Stimulated activated CD4-positive, alpha-beta T cell treated with anti-CD3 and anti-CD28 coated beads, Interleukin-1b, Interleukin-23, amount 100 ng/mL, for 4 hours (primary cell): ENCODE data around the gene VPS37B.

Experiments used
- DNase-seq, 2 donors: peaks; one replicate each; pipeline ENCODE4 v3.0.0-alpha.2; 2020; ENCODE audit warnings: low read depth in 2 of 2

Gene VPS37B

DNA sequence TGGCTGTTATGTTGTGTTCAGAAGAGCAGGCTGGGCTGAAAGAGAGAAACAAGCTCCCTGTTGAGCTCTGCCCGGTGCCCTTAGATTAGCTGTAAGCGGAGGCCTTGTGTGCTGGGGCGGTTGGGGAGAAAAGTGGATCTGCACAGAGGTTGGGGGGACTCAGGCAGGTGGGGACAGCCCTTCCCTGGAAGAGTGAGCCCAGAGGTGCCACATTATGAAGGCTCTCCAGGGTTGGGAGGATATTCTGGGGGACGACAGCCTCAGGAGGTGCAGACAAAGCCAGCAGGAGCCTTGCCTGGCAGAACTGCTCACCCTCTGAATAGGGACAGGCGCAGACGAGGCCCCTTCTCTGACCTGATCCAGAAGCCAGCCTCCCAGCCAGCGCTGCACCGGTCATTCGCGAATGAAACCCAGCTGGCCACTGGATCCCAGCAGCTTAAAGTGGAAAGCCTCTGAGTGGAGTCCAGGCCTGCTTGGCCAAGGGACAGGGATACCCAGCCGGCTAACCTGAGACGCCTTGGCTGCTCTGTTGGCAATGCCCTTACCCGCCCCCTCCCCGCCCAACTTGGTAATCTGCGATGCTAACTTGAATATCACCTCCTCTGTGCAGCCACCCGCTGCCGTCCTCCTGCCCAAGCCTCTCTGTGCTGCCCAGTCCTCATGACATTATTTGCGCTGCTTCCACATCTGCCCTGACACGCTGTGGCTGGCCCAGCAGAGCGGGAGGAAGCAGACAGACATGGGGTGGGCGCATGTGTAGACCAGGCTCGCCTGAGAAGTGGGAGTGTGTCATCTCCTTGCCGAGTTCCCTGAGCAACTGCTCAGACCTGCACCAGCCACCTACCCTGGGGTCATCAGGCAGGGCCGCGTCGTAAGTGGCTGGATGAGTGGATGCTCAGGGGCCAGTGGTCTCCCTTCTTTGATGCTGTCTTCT, 55.1 kb downstream of the VPS37B start:
- no peak for DNase-seq

DNA sequence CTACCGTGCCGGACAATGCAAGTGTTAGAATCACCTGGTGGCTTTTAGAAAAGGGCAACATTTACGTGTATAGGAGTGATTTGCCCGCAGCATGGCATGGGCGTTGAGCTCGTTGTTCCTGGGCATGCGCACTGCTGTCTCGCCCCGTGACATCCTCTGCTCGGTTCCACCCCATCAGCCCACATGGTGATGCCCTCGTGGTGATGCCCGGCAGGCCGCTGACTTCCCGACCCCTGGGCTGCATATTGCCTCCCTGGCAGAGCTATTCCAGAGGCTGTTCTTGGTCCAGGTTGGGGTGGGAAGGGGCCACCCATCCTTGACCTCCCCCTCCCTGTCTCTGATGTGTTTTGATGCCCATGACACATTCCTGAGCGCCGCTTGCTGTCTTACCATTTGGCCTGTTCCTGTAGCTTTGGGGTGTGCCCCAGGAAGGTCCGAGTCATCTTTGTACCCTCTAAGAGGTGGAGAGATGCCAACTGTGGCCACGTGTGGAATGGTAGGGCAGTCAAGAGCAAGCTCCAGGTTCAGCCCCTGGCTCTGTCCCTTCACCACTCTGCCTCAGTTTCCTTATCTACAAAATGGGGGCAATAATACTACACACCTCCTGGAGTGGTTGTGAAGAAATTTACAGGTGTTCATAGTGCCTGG, 55.9 kb downstream of the VPS37B start:
- no peak for DNase-seq

DNA sequence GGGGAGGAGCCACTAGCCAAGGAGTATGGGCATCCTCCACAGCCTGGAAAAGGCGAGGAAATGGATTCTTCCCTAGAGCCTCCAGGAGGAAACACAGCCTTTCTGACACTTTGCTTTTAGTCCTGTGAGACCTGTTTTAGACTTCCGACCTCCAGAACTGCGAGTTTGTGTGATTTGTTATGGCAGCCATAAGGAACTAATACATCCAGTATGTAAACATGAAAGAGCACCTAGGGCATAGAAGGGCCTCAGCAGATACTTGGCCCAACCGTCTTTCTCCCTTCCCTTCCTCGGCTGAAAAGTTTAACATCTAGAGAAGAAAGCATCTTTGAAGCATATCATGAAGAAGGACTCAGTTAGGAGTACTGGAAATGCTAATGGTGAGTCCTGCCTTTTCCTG, 57.1 kb downstream of the VPS37B start:
- no peak for DNase-seq

DNA sequence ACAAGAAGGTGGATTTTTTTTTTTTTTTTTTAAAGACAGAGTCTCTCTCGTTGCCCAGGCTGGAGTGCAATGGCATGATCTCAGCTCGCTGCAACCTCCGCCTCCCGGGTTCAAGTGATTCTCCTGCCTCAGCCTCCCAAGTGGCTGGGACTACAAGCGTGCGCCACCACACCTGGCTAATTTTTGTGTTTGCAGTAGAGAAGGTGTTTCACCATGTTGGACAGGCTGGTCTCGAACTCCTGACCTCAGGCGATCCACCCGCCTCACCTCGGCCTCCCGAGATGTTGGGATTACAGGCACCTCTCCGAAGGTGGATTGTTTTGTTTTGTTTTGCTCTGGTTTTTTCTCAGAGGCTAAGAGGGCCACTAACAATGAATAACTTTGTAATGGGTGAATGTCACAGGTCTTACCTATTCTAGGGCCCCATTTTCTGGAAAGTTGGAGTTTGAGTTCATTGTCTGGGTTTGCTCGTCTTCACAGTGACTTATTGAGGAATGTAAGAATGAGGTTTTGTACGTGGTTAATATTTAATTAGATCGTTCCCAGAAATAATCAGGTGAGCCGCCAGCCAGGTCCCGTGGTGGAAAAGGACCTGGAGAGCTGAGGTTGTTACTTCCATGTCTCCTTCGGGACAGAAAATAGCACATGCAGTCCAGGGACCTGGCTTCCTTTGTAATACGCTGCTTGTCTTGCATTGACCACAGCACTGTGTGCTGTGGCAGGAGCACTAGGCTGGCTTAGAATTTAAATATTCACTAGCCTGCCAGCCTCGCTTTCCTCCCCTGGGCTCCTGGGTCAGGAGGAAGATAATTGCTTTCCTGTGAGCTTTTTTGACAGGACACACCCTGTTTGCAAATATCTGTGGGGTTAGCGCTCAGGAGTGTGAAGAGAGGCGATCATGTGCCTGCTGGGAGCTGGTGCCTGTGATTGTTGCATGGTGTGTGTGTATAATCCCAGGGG, 58.3 kb downstream of the VPS37B start:
- DNase-seq = no peak

DNA sequence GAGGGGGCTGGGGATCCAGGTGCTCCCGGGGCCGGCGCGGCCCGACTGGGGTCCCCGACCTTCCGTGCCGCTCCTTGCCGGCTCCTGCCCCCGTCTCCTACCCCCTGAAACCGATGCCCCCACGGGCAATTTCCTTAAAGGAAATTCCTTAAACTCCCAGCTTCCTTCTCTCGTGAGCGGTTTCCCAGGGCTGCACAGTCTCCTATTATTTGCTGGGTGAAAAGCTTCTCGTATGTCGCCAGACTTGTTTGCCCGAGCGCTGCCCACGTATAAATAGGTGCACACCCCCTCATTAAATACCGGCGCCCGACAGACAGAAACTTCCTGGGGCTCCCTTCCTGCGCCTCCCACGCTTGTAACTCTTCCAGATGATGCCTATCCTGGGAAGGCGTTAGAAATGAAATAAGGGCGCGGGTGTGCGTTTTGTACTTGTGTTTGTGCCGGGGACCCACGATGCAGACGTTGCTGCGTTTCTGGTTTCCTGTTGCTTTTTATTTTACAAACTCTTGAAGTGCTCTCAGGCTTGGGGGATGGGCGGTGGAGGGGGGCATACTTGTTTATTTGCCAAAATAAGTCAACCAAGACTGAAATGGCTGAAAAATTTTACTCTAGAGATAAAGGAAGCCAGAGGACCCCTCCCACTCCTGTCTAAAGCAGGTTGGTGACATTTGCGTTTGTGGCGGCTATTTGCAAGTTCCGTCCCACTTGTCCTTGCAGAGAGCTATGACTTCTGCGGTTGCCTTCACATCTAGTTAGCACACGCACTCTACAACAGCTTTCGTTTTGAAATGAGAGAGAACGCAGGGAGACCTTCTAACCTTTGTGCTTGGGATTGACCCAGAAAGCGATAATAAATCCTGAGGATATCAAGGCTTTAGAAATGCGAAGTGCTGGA, 59.6 kb downstream of the VPS37B start:
- peak in 1 of 2 donors; percentile 25 for DNase-seq

DNA sequence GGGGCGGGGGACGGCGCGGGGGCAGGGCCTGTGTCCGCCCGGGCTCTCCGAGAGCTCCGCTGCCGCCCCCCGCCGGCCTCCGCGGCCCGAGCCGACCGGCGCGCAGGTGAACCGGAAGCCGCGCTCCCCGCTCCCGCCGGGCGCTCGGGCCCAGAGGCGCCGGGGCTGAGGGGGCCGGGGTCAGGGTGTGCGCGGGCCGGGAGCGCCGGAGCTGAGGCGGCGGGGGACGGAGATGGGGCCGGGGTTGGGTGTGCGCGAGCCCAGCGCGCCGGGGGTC, 60.2 kb downstream of the VPS37B start:
- peak in 1 of 2 donors; percentile 29 for DNase-seq

DNA sequence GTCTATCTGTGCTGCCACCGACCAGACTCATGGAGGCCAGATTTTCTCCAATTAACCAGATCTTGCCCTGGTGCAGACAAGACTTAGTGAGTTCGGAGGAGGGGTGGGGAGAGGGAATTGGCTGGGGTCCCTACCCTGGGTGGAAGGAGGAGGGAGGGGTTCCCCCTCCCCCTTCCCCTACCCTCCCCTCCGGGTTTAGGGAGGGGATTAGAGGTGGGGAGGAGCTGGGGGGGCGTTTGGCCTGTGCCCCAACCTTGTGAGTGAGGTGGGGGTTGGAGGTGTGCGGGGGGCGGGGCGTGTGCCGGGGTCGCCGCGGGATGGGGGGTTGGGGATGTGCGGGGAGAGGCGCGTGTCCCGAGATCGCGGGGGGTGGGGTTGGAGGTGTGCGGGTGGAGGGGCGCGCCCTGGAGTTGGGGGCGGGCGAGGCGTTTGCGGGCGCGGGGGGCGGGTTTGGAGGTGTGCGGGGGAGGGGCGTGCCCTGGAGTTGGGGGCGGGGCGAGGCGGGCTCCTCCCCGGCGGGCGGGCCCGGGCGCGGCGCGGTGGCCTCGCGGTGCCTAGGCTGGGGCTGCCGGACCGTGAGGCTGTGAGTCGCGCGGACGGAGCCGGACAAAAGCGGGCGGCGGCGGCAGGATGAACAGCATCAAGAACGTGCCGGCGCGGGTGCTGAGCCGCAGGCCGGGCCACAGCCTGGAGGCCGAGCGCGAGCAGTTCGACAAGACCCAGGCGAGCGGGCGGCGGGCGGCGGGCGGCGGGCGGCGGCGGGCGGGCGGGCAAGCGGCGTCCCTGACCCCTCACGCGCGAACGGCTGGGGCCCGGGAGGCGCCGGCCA, 60.8 kb downstream of the VPS37B start, which contains the start of gene HIP1R:
HIP1R (plus strand) TSS at position 537 of the 829 bp plus-strand sequence; CDS start at position 631, 94 bp downstream.
- DNase-seq = peak; percentile 59 to 69

DNA sequence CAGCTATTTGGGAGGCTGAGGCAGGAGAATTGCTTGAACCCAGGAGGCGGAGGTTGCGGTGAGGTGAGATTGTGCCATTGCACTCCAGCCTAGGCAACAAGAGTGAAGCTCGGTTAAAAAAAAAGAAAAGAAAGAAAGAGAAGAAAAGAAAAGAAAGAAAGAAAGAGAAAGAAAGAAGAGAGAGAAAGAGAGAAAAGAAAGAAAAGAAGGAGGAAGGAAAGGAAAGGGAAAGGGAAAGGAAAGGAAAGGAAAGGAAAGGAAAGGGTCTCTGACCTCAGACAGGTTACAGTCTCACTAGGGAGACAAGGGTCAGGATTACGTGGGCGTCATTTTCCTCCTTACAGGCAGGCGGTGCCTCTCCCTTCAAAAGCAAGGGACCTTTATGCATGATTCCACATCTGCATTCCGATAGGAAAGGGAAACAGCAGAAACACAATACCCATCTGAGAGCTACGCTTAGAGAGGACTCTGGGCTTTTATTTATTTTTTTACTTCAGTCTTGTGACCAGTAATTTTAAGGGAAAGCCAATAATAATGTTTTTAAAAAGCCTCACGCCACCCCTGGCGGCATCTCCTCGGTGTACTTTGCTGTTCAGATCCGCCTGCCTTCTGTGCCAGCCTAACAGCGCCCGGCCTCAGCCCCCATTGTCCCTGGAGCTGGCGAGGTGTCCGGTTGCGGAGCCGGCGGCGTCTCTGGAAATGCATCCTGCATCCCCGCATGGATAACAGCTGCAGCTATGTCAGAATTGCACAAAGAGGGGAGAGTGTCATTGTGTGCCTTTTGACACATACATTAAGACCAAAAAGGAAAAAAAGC, 61.6 kb downstream of the VPS37B start:
- DNase-seq = no peak

DNA sequence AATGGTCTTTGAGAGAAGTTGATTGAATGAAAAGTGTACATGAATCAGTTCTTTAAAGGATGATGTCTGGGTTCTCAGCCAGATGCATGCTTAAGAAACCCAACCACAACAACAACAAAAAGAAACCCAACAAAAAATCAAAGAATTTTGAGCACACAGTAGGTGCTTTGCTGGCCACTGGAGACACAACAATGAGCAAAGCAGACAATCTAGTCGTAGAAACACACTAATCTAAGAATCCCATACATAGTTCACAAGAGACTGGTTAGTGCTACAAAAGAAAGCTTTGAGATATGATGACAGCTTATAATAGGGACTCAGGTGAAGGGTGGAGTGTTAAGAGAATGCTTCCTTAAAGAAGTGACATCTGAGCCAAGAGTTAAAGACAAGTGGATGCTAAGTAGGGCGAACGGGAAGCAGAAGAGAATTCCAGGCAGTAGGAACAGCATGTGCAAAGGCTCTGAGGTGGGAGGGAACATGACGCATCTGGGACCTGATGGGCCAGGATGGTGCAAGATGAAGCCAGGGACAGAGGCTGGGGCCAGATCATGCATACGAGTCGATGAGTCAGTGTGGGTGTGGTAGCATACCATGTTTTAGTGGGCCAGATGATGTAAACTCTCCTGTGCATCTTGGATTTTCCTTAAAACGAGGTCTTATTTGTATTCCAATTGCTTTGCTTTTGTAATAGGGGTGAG, 65.3 kb downstream of the VPS37B start:
- no peak for DNase-seq

DNA sequence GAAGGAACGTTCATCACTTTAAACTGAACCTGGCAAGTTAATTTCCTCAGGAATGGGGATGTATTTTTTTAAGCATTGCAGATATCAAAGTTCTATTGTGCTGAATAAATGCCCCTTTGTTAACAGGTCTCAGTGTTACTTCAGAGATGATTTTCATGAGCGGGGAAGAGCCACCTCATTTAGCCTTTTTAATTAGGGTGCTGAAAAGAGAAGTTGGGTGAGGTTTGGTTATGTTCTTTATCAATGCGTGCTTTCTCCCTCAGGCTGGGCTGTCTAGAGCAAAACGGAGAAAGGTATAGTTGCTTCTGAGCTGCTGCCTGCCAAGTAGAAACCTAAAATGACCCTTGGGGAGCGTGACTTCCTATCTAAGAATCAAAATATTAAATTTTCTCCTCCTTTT, 68.7 kb downstream of the VPS37B start:
- DNase-seq = no peak

DNA sequence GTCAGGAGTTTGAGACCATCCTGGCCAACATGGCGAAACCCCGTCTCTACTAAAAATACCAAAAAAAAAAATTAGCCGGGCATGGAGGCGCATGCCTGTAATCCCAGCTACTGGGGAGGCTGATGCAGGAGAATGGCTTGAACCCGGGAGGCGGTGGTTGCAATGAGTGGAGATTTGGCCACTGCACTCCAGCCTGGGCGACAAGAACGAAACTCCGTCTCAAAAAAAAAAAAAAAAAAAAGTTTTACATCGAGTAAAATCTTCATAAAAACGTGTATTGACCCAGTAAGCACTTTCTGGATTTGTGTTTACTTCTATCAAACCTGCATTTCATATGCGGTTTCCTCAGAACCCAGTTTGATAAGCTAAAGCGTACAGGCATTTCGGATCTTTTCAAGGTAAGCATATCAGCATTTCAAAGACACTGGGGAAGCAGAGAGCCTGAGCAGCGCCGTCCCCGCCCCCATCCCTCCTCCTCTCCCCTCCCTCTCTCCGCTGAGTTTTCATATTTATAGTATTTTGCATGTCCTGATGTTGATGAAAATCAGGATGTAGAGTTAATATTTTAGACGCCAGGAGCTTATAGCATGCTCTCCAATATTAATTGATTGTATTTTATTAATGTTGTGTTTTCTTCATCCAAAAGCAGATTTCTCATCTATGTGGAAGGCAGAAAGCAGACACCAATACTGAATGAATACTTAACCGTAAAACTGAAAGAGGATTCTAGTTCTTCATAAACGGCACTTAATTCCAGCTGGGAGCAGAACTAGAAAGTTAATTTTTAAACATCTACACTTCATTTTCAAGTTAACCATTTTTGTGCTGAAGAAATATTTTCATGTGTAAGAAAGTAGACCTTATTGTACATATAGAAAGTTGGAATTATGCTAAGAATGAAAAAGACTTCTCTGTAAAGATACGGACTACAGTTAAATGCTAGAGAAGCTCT, 69.9 kb downstream of the VPS37B start:
- DNase-seq = no peak

DNA sequence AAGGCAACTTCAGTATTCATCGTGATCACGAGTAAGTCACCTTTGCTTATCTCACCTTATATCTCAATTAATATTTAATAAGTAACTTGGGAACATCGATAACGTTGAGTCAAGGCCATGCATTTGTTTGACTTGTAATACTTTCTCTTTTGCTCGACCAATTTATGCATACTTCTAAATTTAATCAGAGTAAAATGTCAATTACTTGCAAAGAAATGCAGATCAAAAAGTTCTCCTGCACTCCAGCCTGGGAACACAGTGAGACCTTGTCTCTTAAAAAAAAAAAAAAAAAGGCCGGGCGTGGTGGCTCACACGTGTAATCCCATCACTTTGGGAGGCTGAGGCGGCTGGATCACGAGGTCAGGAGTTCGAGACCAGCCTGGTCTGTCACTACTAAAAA, 72.5 kb downstream of the VPS37B start:
- no peak for DNase-seq

DNA sequence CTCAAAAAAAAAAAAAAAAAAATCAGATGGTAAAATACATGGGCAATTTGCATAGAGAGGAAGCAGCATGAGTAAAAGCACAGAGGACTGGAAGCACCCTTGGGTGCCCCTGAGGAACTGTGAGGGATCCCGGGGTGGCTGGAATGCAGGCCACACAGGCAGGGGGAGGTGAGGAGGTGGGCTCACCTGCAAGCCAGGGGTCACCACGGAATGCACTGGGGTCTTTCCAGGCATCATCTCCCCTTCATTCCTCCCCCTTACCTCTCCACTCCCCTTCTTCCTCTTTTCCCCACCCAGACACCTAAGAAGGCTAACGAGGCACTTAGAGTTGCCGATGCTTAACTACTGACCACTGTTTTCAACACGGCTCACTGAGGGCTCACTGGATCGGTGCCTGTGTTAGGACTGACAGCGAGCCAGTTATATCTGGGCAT, 75.1 kb downstream of the VPS37B start:
- DNase-seq = no peak

DNA sequence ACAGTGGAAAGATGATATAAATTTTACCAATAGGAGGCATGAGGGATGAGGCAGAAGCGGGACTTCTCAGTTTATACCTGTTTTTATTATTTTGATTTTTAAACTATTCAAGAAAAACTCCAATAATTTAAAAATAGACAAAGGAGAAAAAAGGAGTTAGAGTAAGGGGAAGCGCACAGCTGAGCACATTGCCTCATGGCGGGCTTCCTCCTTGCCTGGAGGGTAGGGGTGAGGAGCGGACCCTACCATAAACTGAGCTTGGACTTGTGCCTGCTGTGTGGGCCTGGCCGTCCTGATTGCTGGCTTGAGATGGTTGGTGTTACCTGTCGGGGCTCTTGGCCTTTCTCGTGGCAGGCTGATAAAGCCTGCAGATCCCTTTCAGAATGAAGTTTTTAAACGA, 75.8 kb downstream of the VPS37B start:
- DNase-seq = no peak

DNA sequence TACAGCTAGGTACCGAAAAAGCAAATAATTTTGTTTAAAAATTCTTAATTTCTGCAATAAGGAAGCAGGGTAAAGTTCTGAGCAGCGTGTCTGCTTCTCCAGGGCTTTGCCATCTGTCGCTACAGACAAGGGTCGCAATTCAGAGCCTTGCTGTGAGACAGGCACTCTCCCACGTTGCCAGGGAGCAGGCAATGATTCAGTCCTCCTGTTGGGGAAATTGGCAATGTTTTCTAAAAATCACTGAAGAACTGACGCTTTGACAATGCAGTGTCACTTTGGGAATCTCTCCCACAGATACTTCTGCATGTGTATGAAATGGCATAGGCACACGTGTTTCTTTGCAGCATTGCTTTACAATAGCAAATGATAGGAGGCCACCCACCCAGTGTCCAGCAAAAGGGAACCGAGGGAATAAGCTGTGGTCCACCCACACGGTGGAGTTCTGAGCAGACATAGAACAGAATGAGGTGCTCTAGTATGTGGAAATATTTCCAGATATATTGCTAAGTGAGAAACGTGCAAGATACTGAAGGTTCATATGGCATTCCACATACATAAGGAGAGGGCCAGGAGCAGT, 76.6 kb downstream of the VPS37B start:
- DNase-seq = no peak
